HepG2 (cell line): ENCODE results near the gene ATP2B2. TPM values are rescaled to one million over a fixed set of nuclear protein-coding genes. Genes with fewer than 3 reads are reported as not detected.

Experiments
- ATAC-seq: fragments of 200-7000 bp; cut with Tn5 transposase; 3 replicates; pipeline ENCODE4 v1.9.1; 2020; ENCODE audit warnings: mild to moderate bottlenecking, moderate library complexity
- BruUV-seq: library from RNA; stranded (reverse); fragments of 400-500 nt; replicated peaks from 2 replicates; lab custom pipeline; 2021; lab: Mats Ljungman, UMichigan
- CTCF ChIA-PET: fragments of 300-600 bp; formaldehyde crosslinking; extraction: SDS; loops from one replicate; lab custom pipeline; 2021; ENCODE audit warnings: low total read pairs, inconsistent platforms, low intra/inter-chr PET ratio; lab: Yijun Ruan, JAX
- POLR2A ChIA-PET: fragments of 350-600 bp; sonication (Branson Sonifier 250); formaldehyde crosslinking; loops from one replicate; lab custom pipeline; 2020; ENCODE audit warnings: antibody characterized with exemption, inconsistent platforms; lab: Yijun Ruan, JAX
- DNase-seq: peaks from one replicate; pipeline ENCODE4 v3.0.0-alpha.2; 2015; ENCODE audit warnings: low spot score
- FAIRE-seq: peaks from 3 replicates; lab custom pipeline; 2011; peaks lifted over from hg19 to GRCh38; lab: Jason Lieb, UNC
- H2AFZ ChIP-seq: one replicate; pipeline ENCODE4 v1.6.1; 2011; ENCODE audit warnings: low read length, inconsistent platforms
- H3K27ac ChIP-seq: fragments of 300-600 bp; 3 replicates; pipeline ENCODE4 v1.8.0; 2011; ENCODE audit warnings: mixed run types, mild to moderate bottlenecking, mixed read lengths, low read length, inconsistent platforms; ENCODE audit not compliant: insufficient read depth; ENCODE audit errors: extremely low read length
- H3K27me3 ChIP-seq, 2 experiments: fragments of 200-600 bp in 1 of 2; 2 replicates in 1 of 2; 3 replicates in 1 of 2; pipeline versions ENCODE4 v1.6.0 to v1.8.0; 2011; ENCODE audit warnings: low read length in 2 of 2, mild to moderate bottlenecking in 2 of 2, moderate library complexity in 2 of 2, inconsistent platforms in 1 of 2; ENCODE audit not compliant: insufficient read depth in 2 of 2, control insufficient read depth in 1 of 2
- H3K36me3 ChIP-seq, 2 experiments: fragments of 200-600 bp in 1 of 2; replicated peaks in 1 of 2; 2 replicates in 1 of 2; 3 replicates in 1 of 2; pipeline versions ENCODE4 v1.5.1 to v1.8.0; 2011; ENCODE audit warnings: low read length in 2 of 2, inconsistent platforms in 1 of 2; ENCODE audit not compliant: insufficient read depth in 2 of 2, control insufficient read depth in 1 of 2
- H3K4me1 ChIP-seq: 2 replicates; pipeline ENCODE4 v1.5.1; 2012; ENCODE audit warnings: low read length, inconsistent platforms; ENCODE audit not compliant: insufficient read depth
- H3K4me2 ChIP-seq: 2 replicates; pipeline ENCODE4 v1.6.0; 2011; ENCODE audit warnings: low read depth, low read length, inconsistent platforms
- H3K4me3 ChIP-seq, 3 experiments: fragments of 200-600 bp in 1 of 3; sonication (generic), shearing (Covaris generic) in 1 of 3; replicated peaks in 1 of 3; 2 replicates each; pipeline ENCODE4 v1.5.1; 2011 to 2016; ENCODE audit warnings: low read length in 3 of 3, inconsistent platforms in 2 of 3, low read depth in 2 of 3, mild to moderate bottlenecking in 2 of 3, control low read depth in 1 of 3, mixed read lengths in 1 of 3; ENCODE audit not compliant: insufficient read depth in 1 of 3
- H3K79me2 ChIP-seq: one replicate; pipeline ENCODE4 v1.6.1; 2011; ENCODE audit warnings: low read length, inconsistent platforms; ENCODE audit not compliant: insufficient read depth
- H3K9ac ChIP-seq: 2 replicates; pipeline ENCODE4 v1.6.0; 2011; ENCODE audit warnings: mild to moderate bottlenecking, low read depth, low read length, inconsistent platforms; ENCODE audit not compliant: insufficient read depth
- H3K9me3 ChIP-seq: 2 replicates; pipeline ENCODE4 v1.5.1; 2012; ENCODE audit warnings: mild to moderate bottlenecking, low read length
- H4K20me1 ChIP-seq: 2 replicates; pipeline ENCODE4 v1.6.0; 2011; ENCODE audit warnings: inconsistent platforms, mild to moderate bottlenecking, low read length, moderate library complexity; ENCODE audit not compliant: insufficient read depth
- BORCS8-MEF2B ChIP-seq: sonication (generic); formaldehyde crosslinking; IDR thresholded peaks from 2 replicates; pipeline ENCODE4 v1.8.0; 2022; ENCODE audit warnings: mild to moderate bottlenecking, missing genetic modification reagents
- CENPX ChIP-seq: sonication (generic); formaldehyde crosslinking; IDR thresholded peaks from 2 replicates; pipeline ENCODE4 v1.9.0; 2021; ENCODE audit warnings: mild to moderate bottlenecking, missing genetic modification reagents, moderate library complexity
- DMAP1 ChIP-seq: IDR thresholded peaks from 2 replicates; pipeline ENCODE4 v1.6.1; 2016
- JARID2 ChIP-seq: sonication (generic); formaldehyde crosslinking; IDR thresholded peaks from 2 replicates; pipeline ENCODE4 v1.8.1; 2023; ENCODE audit warnings: missing genetic modification reagents, inconsistent platforms; ENCODE audit not compliant: insufficient replicate concordance
- MXD1 ChIP-seq: sonication (generic); formaldehyde crosslinking; IDR thresholded peaks from 2 replicates; pipeline ENCODE4 v1.4.0; 2020; ENCODE audit warnings: mild to moderate bottlenecking, missing genetic modification reagents
- NR2F1 ChIP-seq, 2 experiments: fragments of 450-650 bp in 1 of 2; formaldehyde crosslinking in 1 of 2; IDR thresholded peaks; 2 replicates each; pipeline versions ENCODE4 v1.5.0 to v1.6.1; 2016 to 2020; ENCODE audit warnings: mild to moderate bottlenecking in 1 of 2, missing compliant biosample characterization in 1 of 2, missing genetic modification reagents in 1 of 2, moderate library complexity in 1 of 2
- TFE3 ChIP-seq: IDR thresholded peaks from 2 replicates; pipeline ENCODE4 v1.6.1; 2016
- ZNF780A ChIP-seq: sonication (generic); formaldehyde crosslinking; IDR thresholded peaks from 2 replicates; pipeline ENCODE4 v1.8.0; 2022; ENCODE audit warnings: mild to moderate bottlenecking, missing genetic modification reagents, moderate library complexity
- ZNF792 ChIP-seq: IDR thresholded peaks from 2 replicates; pipeline ENCODE4 v1.6.1; 2016
- WGBS: methylation state at CpG from one replicate; pipeline ENCODE4 v1.1.6; 2017; ENCODE audit warnings: low lambda C conversion rate; 5-methylcytosine and 5-hydroxymethylcytosine counted together
- in situ Hi-C: cut with HindIII; loops from 2 replicates; pipeline ENCODE4 v1.10.0; 2017; ENCODE audit warnings: low pct_unique_long_range_greater_than_20kb; ENCODE audit not compliant: extremely low pct_ligation_motif_present
- intact Hi-C: fragments of 100-400 bp; cut with micrococcal nuclease; formaldehyde crosslinking; loops from one replicate; pipeline ENCODE4 v1.10.0; 2022; ENCODE audit not compliant: unreplicated experiment
- polyA plus RNA-seq, 8 experiments: library from polyadenylated mRNA; depleted of rRNA in 3 of 8; stranded (reverse) in 7 of 8; unstranded in 1 of 8; fragments of >200 nt; fragmentation: Illumina TruSeq in 4 of 8; extraction: Trizol in 4 of 8; gene quantifications; 2 replicates each; pipeline versions ENCODE4 v1.2.1 to v1.2.3, GENCODE V29; 2011 to 2016; ENCODE audit warnings: low read depth in 4 of 8, missing spikeins in 1 of 8, mixed read lengths in 1 of 8; ENCODE audit not compliant: insufficient read depth in 1 of 8
- total RNA-seq, 5 experiments: library from RNA; depleted of rRNA; stranded (reverse); fragments of >200 nt; fragmentation: Illumina TruSeq; extraction: Trizol; gene quantifications; 2 replicates each; pipeline ENCODE4 v1.2.3, GENCODE V29; 2016; ENCODE audit warnings: low read depth in 1 of 5

Gene ATP2B2
- total and polyA plus RNA-seq, 2 of the 13 experiments (the other 11 are each of a cell fraction or from before 2014, with no cell fraction given), result 1.5 to 2.3 TPM

- Histone ChIP-seq H2AFZ (no peak overlapping the region), H3K9ac (no peak overlapping the region), H4K20me1 (no peaks in the 10 kb centered on the region), H3K4me3 (no peak overlapping the region), H3K27ac (no peak overlapping the region), H3K36me3 (peaks cover 6 to 9% of the 10 kb centered on the region in 2 experiments; a peak in 4 of 5 replicates), H3K9me3 (no peaks in the 10 kb centered on the region), H3K4me2 (no peak overlapping the region), H3K27me3 (no peaks in the 10 kb centered on the region), H3K4me1 (peaks cover 46% of the 10 kb centered on the region), H3K79me2 (no peaks in the 10 kb centered on the region)
- FAIRE-seq (no peak), ATAC-seq (peak; percentile 7), DNase-seq (no peak)
- intact Hi-C loops (no loop called here), in situ Hi-C loops (no loop called here)
- 80% methylated on average over 6 of the region's 6 CpGs for WGBS
- CTCF ChIA-PET, result no interaction called here
- TF ChIP-seq NR2F1 (CRISPR knock-in tag; IDR thresholded peaks at IDR 0.05) (no peak), ZNF780A (CRISPR knock-in tag) (no peak), ZNF792 (CRISPR knock-in tag) (no peak), CENPX (CRISPR knock-in tag) (no peak), BORCS8-MEF2B (CRISPR knock-in tag) (no peak), DMAP1 (CRISPR knock-in tag) (no peak), TFE3 (no peak), MXD1 (CRISPR knock-in tag) (no peak), JARID2 (CRISPR knock-in tag) (no peak)
- BruUV-seq, result no TSS peak
- POLR2A ChIA-PET, result interaction anchor here (1.3 kb wide), 1 partner anchor 24 kb away, joined by 3 read pairs; no protein-coding TSS in a partner anchor
Observed at GRCh38 chr3:10291641-10292040, 213.7 kb downstream of the ATP2B2 start.
